GM19324 (cell line): ENCODE measurements around the gene PEX19.

ENCODE experiments used
- ATAC-seq: cut with Tn5 transposase; IDR thresholded peaks from one replicate; pipeline ENCODE4 v1.9.1; 2021; ENCODE audit warnings: mild to moderate bottlenecking, moderate library complexity; ENCODE audit not compliant: unreplicated experiment, low FRiP score

PEX19 gene

GRCh38 chr1:160282807-160283206 lies 2.1 kb downstream of the PEX19 start:
- no peak for ATAC-seq

GRCh38 chr1:160277987-160278386 lies 6.9 kb downstream of the PEX19 start:
- ATAC-seq = no peak

GRCh38 chr1:160277330-160277729 lies 7.6 kb downstream of the PEX19 start:
- no peak for ATAC-seq

GRCh38 chr1:160271025-160271424 lies 13.9 kb downstream of the PEX19 start:
- ATAC-seq = no peak

- ATAC-seq = no peak
Observed at GRCh38 chr1:160267284-160267991, 17.5 kb downstream of the PEX19 start.

GRCh38 chr1:160264795-160265307 lies 20.1 kb downstream of the PEX19 start:
- ATAC-seq = no peak

GRCh38 chr1:160261893-160262794 lies 22.8 kb downstream of the PEX19 start, which contains the start of gene DCAF8:
DCAF8 (minus strand) TSS chr1:160262549; CDS start chr1:160244008, 18,541 bp downstream.
- ATAC-seq = peak; percentile 89

GRCh38 chr1:160261556-160261892 lies 23.4 kb downstream of the PEX19 start:
- no peak for ATAC-seq

GRCh38 chr1:160260406-160261382 lies 24.2 kb downstream of the PEX19 start:
- ATAC-seq = no peak

- no peak for ATAC-seq
Observed at GRCh38 chr1:160258177-160258798, 26.6 kb downstream of the PEX19 start.

- ATAC-seq = no peak
Observed at GRCh38 chr1:160257411-160258015, 27.4 kb downstream of the PEX19 start.

- ATAC-seq = no peak
Observed at GRCh38 chr1:160256396-160257046, 28.4 kb downstream of the PEX19 start.

- no peak for ATAC-seq
Observed at GRCh38 chr1:160255781-160256300, 29.1 kb downstream of the PEX19 start.

- no peak for ATAC-seq
Observed at GRCh38 chr1:160251687-160252526, 33.0 kb downstream of the PEX19 start.

- no peak for ATAC-seq
Observed at GRCh38 chr1:160251011-160251410, 33.9 kb downstream of the PEX19 start.

- no peak for ATAC-seq
Observed at GRCh38 chr1:160247053-160247452, 37.9 kb downstream of the PEX19 start.

- no peak for ATAC-seq
Observed at GRCh38 chr1:160245434-160245833, 39.5 kb downstream of the PEX19 start.

GRCh38 chr1:160244209-160244608 lies 40.7 kb downstream of the PEX19 start:
- ATAC-seq = no peak
